ENCODE measurements around the gene TMEM72. TPM values are rescaled to one million over a fixed set of nuclear protein-coding genes. Genes with fewer than 3 reads are reported as not detected.

The TMEM72 gene
- total and polyA plus RNA-seq, 2 donors (not counting 3 experiments of a cell fraction or from before 2014, with no cell fraction given), result not detected

GRCh38 chr10:44955413-44956070 lies 44.4 kb downstream of the TMEM72 start:
- H3K36me3 ChIP-seq (ENCODE audit: control insufficient read depth in 2 of 2, extremely low read depth in 1 of 2, insufficient read depth in 2 of 2, low read length in 2 of 2), result no peaks in the 10 kb centered on the region
- FAIRE-seq, result no peak
- no peaks in the 10 kb centered on the region for H3K79me2 ChIP-seq (ENCODE audit: control insufficient read depth, insufficient read depth, low read length)
- no peaks in the 10 kb centered on the region for H4K20me1 ChIP-seq (replicated peaks; ENCODE audit: control insufficient read depth, extremely low read depth, insufficient read depth, low read length)
- POLR2A ChIA-PET, result no interaction called here
- no peak overlapping the region for H3K4me2 ChIP-seq (ENCODE audit: insufficient read depth, low read length)
- H3K9me1 ChIP-seq (replicated peaks; ENCODE audit: control insufficient read depth, extremely low read depth, insufficient read depth, low read length), result no peaks in the 10 kb centered on the region
- H2AFZ ChIP-seq (ENCODE audit: low read depth, low read length), result no peak overlapping the region
- H3K27me3 ChIP-seq (ENCODE audit: control insufficient read depth in 2 of 2, insufficient read depth in 2 of 2, low read length in 2 of 2), result no peaks in the 10 kb centered on the region
- CTCF ChIA-PET, result no interaction called here
- BruUV-seq (replicated peaks), result no TSS peak
- no peak overlapping the region for H3K9ac ChIP-seq (replicated peaks; ENCODE audit: extremely low read depth, insufficient read depth, low read length)
- dilution Hi-C loops (cut with MboI; ENCODE audit: extremely low pct_ligation_motif_present, low sequenced_read_pairs) (no loop called here), intact Hi-C loops (cut with micrococcal nuclease) (no loop called here)
- no peaks in the 10 kb centered on the region for H3K9me3 ChIP-seq (replicated peaks; ENCODE audit: control insufficient read depth, insufficient read depth, low read length)
- TF ChIP-seq GATA2 (IDR thresholded peaks at IDR 0.05; ENCODE audit: insufficient read depth, insufficient read length, low read depth, low read length) (no peak), EZH2 (IDR thresholded peaks at IDR 0.05; ENCODE audit: borderline replicate concordance, low read depth, low read length, severe bottlenecking) (no peak), JUN (IDR thresholded peaks at IDR 0.05; ENCODE audit: borderline replicate concordance, insufficient read depth, insufficient read length, low read depth) (no peak), POLR2A (IDR thresholded peaks at IDR 0.05; ENCODE audit: low read depth, low read length) (no peak), POLR2AphosphoS5 (IDR thresholded peaks at IDR 0.05; ENCODE audit: insufficient read depth, low read depth, low read length) (no peak), FOS (IDR thresholded peaks at IDR 0.05; ENCODE audit: borderline replicate concordance, insufficient read depth, low read length) (no peak), MYC (IDR thresholded peaks at IDR 0.05; ENCODE audit: low read depth, low read length) (no peak)
- TF ChIP-seq, protein P1, sequence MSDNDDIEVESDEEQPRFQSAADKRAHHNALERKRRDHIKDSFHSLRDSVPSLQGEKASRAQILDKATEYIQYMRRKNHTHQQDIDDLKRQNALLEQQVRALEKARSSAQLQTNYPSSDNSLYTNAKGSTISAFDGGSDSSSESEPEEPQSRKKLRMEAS (IDR thresholded peaks at IDR 0.05; ENCODE audit: insufficient read depth, insufficient read length), result no peak
- TF ChIP-seq, protein P2, sequence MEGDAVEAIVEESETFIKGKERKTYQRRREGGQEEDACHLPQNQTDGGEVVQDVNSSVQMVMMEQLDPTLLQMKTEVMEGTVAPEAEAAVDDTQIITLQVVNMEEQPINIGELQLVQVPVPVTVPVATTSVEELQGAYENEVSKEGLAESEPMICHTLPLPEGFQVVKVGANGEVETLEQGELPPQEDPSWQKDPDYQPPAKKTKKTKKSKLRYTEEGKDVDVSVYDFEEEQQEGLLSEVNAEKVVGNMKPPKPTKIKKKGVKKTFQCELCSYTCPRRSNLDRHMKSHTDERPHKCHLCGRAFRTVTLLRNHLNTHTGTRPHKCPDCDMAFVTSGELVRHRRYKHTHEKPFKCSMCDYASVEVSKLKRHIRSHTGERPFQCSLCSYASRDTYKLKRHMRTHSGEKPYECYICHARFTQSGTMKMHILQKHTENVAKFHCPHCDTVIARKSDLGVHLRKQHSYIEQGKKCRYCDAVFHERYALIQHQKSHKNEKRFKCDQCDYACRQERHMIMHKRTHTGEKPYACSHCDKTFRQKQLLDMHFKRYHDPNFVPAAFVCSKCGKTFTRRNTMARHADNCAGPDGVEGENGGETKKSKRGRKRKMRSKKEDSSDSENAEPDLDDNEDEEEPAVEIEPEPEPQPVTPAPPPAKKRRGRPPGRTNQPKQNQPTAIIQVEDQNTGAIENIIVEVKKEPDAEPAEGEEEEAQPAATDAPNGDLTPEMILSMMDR (IDR thresholded peaks at IDR 0.05; ENCODE audit: extremely low read depth in 1 of 2, insufficient read depth in 1 of 2, low read depth in 1 of 2, low read length in 2 of 2), result no peak
- DNase-seq (ENCODE audit: low read depth, low spot score), result no peak
- H3K27ac ChIP-seq (ENCODE audit: insufficient read depth, low read depth, low read length), result no peak overlapping the region
- H3K4me1 ChIP-seq (ENCODE audit: control insufficient read depth, extremely low read depth, insufficient read depth, low read length), result peaks cover 11% of the 10 kb centered on the region
- H3K4me3 ChIP-seq (replicated peaks in 1 of 3; ENCODE audit: insufficient read depth in 1 of 3, low read depth in 1 of 3, low read length in 3 of 3), result no peak overlapping the region
